GM23338 (cell line): ENCODE results near the gene TMC2. TPM values are rescaled to one million over a fixed set of nuclear protein-coding genes. Genes with fewer than 3 reads are reported as not detected.

Experiments
- ATAC-seq: fragments of 200-7000 bp; cut with Tn5 transposase; 3 replicates; pipeline ENCODE4 v1.9.1; 2020
- DNase-seq: peaks from one replicate; pipeline ENCODE4 v3.0.0-alpha.2; 2015; ENCODE audit warnings: low spot score
- H2AFZ ChIP-seq: fragments of 200-600 bp; sonication (generic); 2 replicates; pipeline ENCODE4 v1.8.0; 2016; ENCODE audit warnings: antibody characterized with exemption, mild to moderate bottlenecking, moderate library complexity
- H3F3A ChIP-seq: fragments of 200-600 bp; sonication (generic); replicated peaks from 2 replicates; pipeline ENCODE4 v1.8.0; 2017; ENCODE audit warnings: antibody characterized with exemption, mixed run types, low read depth
- H3K27ac ChIP-seq: fragments of 200-600 bp; sonication (generic); 2 replicates; pipeline ENCODE4 v1.6.1; 2016; ENCODE audit warnings: low read depth
- H3K27me3 ChIP-seq: fragments of 200-600 bp; sonication (generic); 2 replicates; pipeline ENCODE4 v1.8.0; 2016; ENCODE audit warnings: mild to moderate bottlenecking, mixed run types, moderate library complexity; ENCODE audit not compliant: insufficient read depth
- H3K36me3 ChIP-seq: fragments of 200-600 bp; sonication (generic); 2 replicates; pipeline ENCODE4 v1.8.0; 2016; ENCODE audit warnings: mild to moderate bottlenecking; ENCODE audit not compliant: insufficient read depth
- H3K4me1 ChIP-seq: fragments of 200-600 bp; sonication (generic); 2 replicates; pipeline ENCODE4 v1.8.0; 2016; ENCODE audit warnings: mild to moderate bottlenecking, moderate library complexity; ENCODE audit not compliant: insufficient read depth
- H3K4me2 ChIP-seq: fragments of 200-600 bp; sonication (generic); 2 replicates; pipeline ENCODE4 v1.7.1; 2017; ENCODE audit warnings: mixed run types
- H3K4me3 ChIP-seq: fragments of 200-600 bp; sonication (generic); 2 replicates; pipeline ENCODE4 v1.6.1; 2016; ENCODE audit warnings: mixed run types
- H3K79me2 ChIP-seq: fragments of 200-600 bp; sonication (generic); replicated peaks from 2 replicates; pipeline ENCODE4 v1.8.0; 2017; ENCODE audit warnings: mild to moderate bottlenecking; ENCODE audit not compliant: insufficient read depth
- H3K9me2 ChIP-seq: fragments of 200-600 bp; sonication (generic); 2 replicates; pipeline ENCODE4 v1.8.0; 2017; ENCODE audit not compliant: insufficient read depth
- H4K20me1 ChIP-seq: fragments of 200-600 bp; sonication (generic); replicated peaks from 2 replicates; pipeline ENCODE4 v1.8.0; 2017; ENCODE audit warnings: mild to moderate bottlenecking; ENCODE audit not compliant: insufficient read depth
- H3K27ac Mint-ChIP-seq: 2 replicates; pipeline ENCODE4 v1.8.0; 2020; ENCODE audit warnings: inconsistent platforms, mild to moderate bottlenecking, moderate library complexity, mixed read lengths
- H3K27me3 Mint-ChIP-seq: 3 replicates; pipeline ENCODE4 v1.8.0; 2022; ENCODE audit warnings: low read depth, mild to moderate bottlenecking, moderate library complexity, mixed read lengths, inconsistent platforms; ENCODE audit not compliant: insufficient read depth, poor library complexity
- H3K36me3 Mint-ChIP-seq: 3 replicates; pipeline ENCODE4 v1.8.0; 2021; ENCODE audit warnings: low read depth, mild to moderate bottlenecking, inconsistent platforms, moderate library complexity, mixed read lengths
- H3K4me1 Mint-ChIP-seq: 3 replicates; pipeline ENCODE4 v1.8.0; 2020; ENCODE audit warnings: mild to moderate bottlenecking, inconsistent platforms, mixed read lengths
- H3K4me3 Mint-ChIP-seq: 3 replicates; pipeline ENCODE4 v1.8.0; 2021; ENCODE audit warnings: moderate library complexity, mild to moderate bottlenecking, inconsistent platforms, mixed read lengths
- H3K9me3 Mint-ChIP-seq: 3 replicates; pipeline ENCODE4 v1.8.0; 2020; ENCODE audit warnings: moderate library complexity, mild to moderate bottlenecking, inconsistent platforms, mixed read lengths
- CREB1 ChIP-seq: fragments of 250-450 bp; sonication (Bioruptor Pico); IDR thresholded peaks from 2 replicates; pipeline ENCODE4 v1.5.0; 2020; ENCODE audit warnings: low read depth, mild to moderate bottlenecking, moderate library complexity
- CTCF ChIP-seq, 2 experiments: fragments of 200-600 bp in 1 of 2; sonication (generic) in 1 of 2; conservative IDR thresholded peaks; 2 replicates each; pipeline versions ENCODE4 v1.5.1 to v1.6.1; 2016 to 2017; ENCODE audit warnings: antibody characterized with exemption in 2 of 2, low read depth in 2 of 2, mild to moderate bottlenecking in 2 of 2, moderate library complexity in 1 of 2
- ETS1 ChIP-seq: IDR thresholded peaks from 2 replicates; pipeline ENCODE4 v1.6.1; 2016; ENCODE audit warnings: antibody characterized with exemption
- EZH2 ChIP-seq: fragments of 200-600 bp; sonication (generic); IDR thresholded peaks from one replicate; pipeline ENCODE4 v1.8.0; 2017; ENCODE audit warnings: antibody characterized with exemption, mild to moderate bottlenecking, low read depth; ENCODE audit not compliant: unreplicated experiment
- EZH2phosphoT487 ChIP-seq: fragments of 200-600 bp; sonication (generic); IDR thresholded peaks from one replicate; pipeline ENCODE4 v1.8.1; 2018; ENCODE audit warnings: antibody characterized with exemption; ENCODE audit not compliant: unreplicated experiment
- JUNB ChIP-seq: IDR thresholded peaks from one replicate; pipeline ENCODE4 v1.6.1; 2016; ENCODE audit warnings: antibody characterized with exemption; ENCODE audit not compliant: unreplicated experiment
- NANOG ChIP-seq: IDR thresholded peaks from 2 replicates; pipeline ENCODE4 v1.6.1; 2016; ENCODE audit warnings: antibody characterized with exemption, borderline replicate concordance
- POLR2AphosphoS5 ChIP-seq: IDR thresholded peaks from 2 replicates; pipeline ENCODE4 v1.6.1; 2016; ENCODE audit warnings: antibody characterized with exemption, low read depth
- REST ChIP-seq: IDR thresholded peaks from one replicate; pipeline ENCODE4 v1.6.1; 2018; ENCODE audit warnings: antibody characterized with exemption; ENCODE audit not compliant: unreplicated experiment
- STAT1 ChIP-seq: IDR thresholded peaks from one replicate; pipeline ENCODE4 v1.6.1; 2016; ENCODE audit warnings: antibody characterized with exemption; ENCODE audit not compliant: unreplicated experiment
- ZNF114 ChIP-seq: fragments of 250-450 bp; sonication (Bioruptor Pico); IDR thresholded peaks from 2 replicates; pipeline ENCODE4 v1.5.0; 2020; ENCODE audit warnings: mild to moderate bottlenecking, moderate library complexity
- ZNF331 ChIP-seq: fragments of 250-450 bp; sonication (Bioruptor Pico); IDR thresholded peaks from 2 replicates; pipeline ENCODE4 v1.5.0; 2020; ENCODE audit warnings: low read depth, mild to moderate bottlenecking, moderate library complexity
- ZNF462 ChIP-seq: fragments of 250-450 bp; sonication (Bioruptor Pico); IDR thresholded peaks from 2 replicates; pipeline ENCODE4 v1.5.0; 2020; ENCODE audit warnings: mild to moderate bottlenecking, moderate library complexity
- polyA plus RNA-seq: library from polyadenylated mRNA; unstranded; fragments of >200 nt; fragmentation: Nextera tagmentation; extraction: Ambion mirVana; gene quantifications from 2 replicates; pipeline ENCODE4 v1.2.1, GENCODE V29; 2016
- total RNA-seq: library from RNA; depleted of rRNA; stranded (reverse); fragments of >200 nt; shearing (Covaris generic); gene quantifications from 2 replicates; pipeline ENCODE4 v1.2.3, GENCODE V29; 2014

The TMC2 gene
- total and polyA plus RNA-seq, 2 experiments from 2014 or later: not detected

- ATAC-seq (no peak), DNase-seq (no peak)
- H3K9me2 ChIP-seq: no peaks in the 10 kb centered on the region
- no peak overlapping the region for H3K27ac ChIP-seq
- peaks cover 3% of the 10 kb centered on the region for H3K27me3 Mint-ChIP-seq
- H3K4me3 ChIP-seq: no peak overlapping the region
- H3K4me1 ChIP-seq: no peaks in the 10 kb centered on the region
- TF ChIP-seq POLR2AphosphoS5: no peak
- no peak for TF ChIP-seq REST
- no peak for TF ChIP-seq JUNB
- no peak for TF ChIP-seq NANOG
- TF ChIP-seq ETS1: no peak
- TF ChIP-seq STAT1: no peak
- no peak for TF ChIP-seq CREB1
- TF ChIP-seq ZNF114: no peak
- no peak for TF ChIP-seq EZH2
- no peak for TF ChIP-seq ZNF462 (CRISPR knock-in tag)
- TF ChIP-seq ZNF331 (CRISPR knock-in tag): no peak
- no peak for TF ChIP-seq CTCF (conservative IDR thresholded peaks at IDR 0.05; ENCODE audit: low read depth in 2 of 2)
- TF ChIP-seq EZH2phosphoT487: no peak
- peaks cover 5% of the 10 kb centered on the region; the same call in 2 of the 3 replicates for H3K4me1 Mint-ChIP-seq
- no peak overlapping the region; the same call in 1 of the 2 replicates for H3K27ac Mint-ChIP-seq
- H3K4me2 ChIP-seq: no peak overlapping the region
- H2AFZ ChIP-seq: no peak overlapping the region
- no peaks in the 10 kb centered on the region for H3K79me2 ChIP-seq
- no peaks in the 10 kb centered on the region for H3F3A ChIP-seq
- H3K36me3 ChIP-seq: no peaks in the 10 kb centered on the region
- H3K36me3 Mint-ChIP-seq: no peaks in the 10 kb centered on the region
- H3K27me3 ChIP-seq: 0 out of 2 replicates have a peak, but pooled peaks cover 8% of the 10 kb centered on the region
- H4K20me1 ChIP-seq: no peaks in the 10 kb centered on the region
- H3K9me3 Mint-ChIP-seq: no peaks in the 10 kb centered on the region
- H3K4me3 Mint-ChIP-seq: no peak overlapping the region
These were observed 136.1 kb downstream of the TMC2 start for GRCh38 chr20:2672446-2672845.
